Activated CD8-positive, alpha-beta memory T cell treated with anti-CD3 and anti-CD28 coated beads, Interleukin-2, amount 10 ng/mL, durations not matched to agents 7 days and 5 days (primary cell): Measurements from ENCODE around the gene KRT86. TPM values are rescaled to one million over a fixed set of nuclear protein-coding genes. Genes with fewer than 3 reads are reported as not detected.
A peak's percentile ranks its signal among the peaks of the same experiment; 100 is the strongest.
"Not testable (repeated sequence)": the region's sequence is repeated elsewhere in the genome, so short reads cannot be mapped to it uniquely, and the experiment has no call there.

Experiments used
- ATAC-seq: fragments of 150-1000 bp; cut with Tn5 transposase; one replicate; pipeline ENCODE4 v1.10.0; 2021; ENCODE audit warnings: moderate library complexity
- CTCF ChIA-PET: fragments of 350-600 bp; sonication (Branson Sonifier 250); formaldehyde crosslinking; loops from one replicate; lab custom pipeline; 2021; ENCODE audit warnings: antibody characterized with exemption; lab: Charles Lee
- DNase-seq: peaks from one replicate; pipeline ENCODE4 v3.0.0-alpha.2; 2020
- H3K27ac Mint-ChIP-seq: one replicate; pipeline ENCODE4 v1.8.0; 2021; ENCODE audit warnings: mild to moderate bottlenecking, mixed read lengths
- H3K27me3 Mint-ChIP-seq: one replicate; pipeline ENCODE4 v1.8.0; 2021; ENCODE audit warnings: mixed read lengths
- H3K36me3 Mint-ChIP-seq: one replicate; pipeline ENCODE4 v1.8.0; 2021; ENCODE audit warnings: mild to moderate bottlenecking, mixed read lengths
- H3K4me1 Mint-ChIP-seq: one replicate; pipeline ENCODE4 v1.8.0; 2021; ENCODE audit warnings: mixed read lengths
- H3K4me3 Mint-ChIP-seq: one replicate; pipeline ENCODE4 v1.8.0; 2021; ENCODE audit warnings: mild to moderate bottlenecking, moderate library complexity, mixed read lengths
- H3K9me3 Mint-ChIP-seq: one replicate; pipeline ENCODE4 v1.8.0; 2022; ENCODE audit warnings: low read depth, mixed read lengths
- total RNA-seq, 2 experiments: library from RNA; stranded (reverse); gene quantifications; one replicate each; pipeline ENCODE4 v1.2.3, GENCODE V29; 2021

Gene KRT86
- total RNA-seq, 2 experiments from 2014 or later = 0.18 to 1.2 TPM

DNA sequence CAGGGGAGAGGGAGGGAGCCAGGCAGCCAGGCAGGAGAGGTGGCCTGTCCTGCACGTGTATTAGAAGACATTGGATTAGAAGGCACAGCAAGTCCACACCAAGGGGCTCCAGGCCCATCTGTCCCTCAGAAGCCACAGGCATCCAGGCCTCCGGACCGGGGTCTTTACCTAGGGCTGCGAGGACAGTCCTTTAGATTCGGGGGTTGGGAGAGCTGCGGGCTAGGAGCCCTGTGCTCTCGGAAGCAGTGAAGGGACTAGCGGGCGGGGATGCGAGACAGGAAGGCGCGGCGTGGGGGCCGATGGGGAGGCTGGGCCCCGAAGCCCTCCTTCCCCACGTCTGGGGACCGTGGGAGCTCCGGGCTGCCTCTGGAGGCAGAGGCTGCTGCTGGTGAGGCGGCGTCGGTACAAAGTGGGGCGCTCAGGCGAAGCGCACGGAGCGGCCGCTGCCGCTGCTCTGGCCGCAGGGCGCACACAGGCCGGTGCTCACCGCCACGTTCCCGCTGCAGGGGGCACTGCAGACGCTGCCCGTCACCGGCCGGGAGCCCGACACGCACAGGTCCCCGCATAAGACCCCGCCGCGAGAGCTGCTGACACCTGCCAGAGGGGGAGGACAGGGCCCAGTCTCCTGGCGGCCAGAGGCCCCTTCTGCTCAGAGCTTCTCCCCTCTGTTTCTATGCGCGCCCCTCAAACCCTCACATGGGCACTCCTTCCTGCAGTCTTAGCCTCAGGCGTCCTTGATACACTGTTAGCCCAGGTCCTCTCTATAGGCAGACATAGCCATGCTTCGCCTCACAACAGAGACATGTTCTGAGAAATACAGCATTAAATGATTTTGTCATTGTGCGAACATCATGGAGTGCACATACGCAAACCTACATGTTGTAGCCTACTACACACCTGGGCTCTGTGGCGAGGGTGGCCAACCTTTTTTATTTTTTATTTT lies 24.1 kb upstream of the KRT86 start:
- CTCF ChIA-PET = interaction anchor here (0.8 to 1.9 kb wide), 5 partner anchors 28 to 225 kb away, joined by 4 to 6 read pairs (median 4); no protein-coding TSS in a partner anchor
- no peak for ATAC-seq

DNA sequence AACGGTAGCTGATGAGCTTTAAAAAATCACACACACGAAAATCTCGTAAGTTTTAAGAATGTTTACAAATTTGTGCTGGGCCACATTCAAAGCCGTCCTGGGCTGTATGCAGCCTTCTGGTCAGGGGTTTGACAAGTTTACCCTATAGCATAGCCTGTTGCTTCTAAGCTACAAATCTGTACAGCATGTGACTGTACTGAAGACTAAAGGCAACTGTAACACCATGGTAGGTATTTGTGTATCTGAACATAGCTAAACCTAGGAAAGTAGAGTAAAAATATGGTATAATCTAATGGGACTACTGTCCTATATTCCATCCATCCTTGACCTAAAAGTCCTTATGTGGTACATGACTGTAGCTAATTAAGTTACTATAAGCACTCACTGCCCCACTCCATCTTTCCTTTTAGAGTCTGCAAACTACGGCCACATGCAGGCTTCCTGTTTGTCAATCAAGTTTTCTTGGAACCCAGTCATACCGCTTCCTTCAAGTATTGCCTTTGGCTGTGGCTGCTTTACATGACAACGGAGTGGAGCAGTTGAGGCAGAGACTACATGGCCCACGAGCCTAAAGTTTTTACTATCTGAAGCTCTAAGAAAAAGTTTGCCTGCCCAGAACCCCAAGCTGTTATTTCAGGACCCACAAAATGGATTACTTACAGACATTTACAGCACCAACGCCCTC lies 22.9 kb upstream of the KRT86 start:
- ATAC-seq (peak; percentile 83), DNase-seq (peak; percentile 71)
- Mint-ChIP-seq H3K27me3 (peaks cover 36% of the 10 kb centered on the region), H3K36me3 (peaks cover 12% of the 10 kb centered on the region), H3K9me3 (no peaks in the 10 kb centered on the region), H3K4me3 (peak overlapping the region; percentile 25), H3K27ac (peak overlapping the region; percentile 94), H3K4me1 (peaks cover 52% of the 10 kb centered on the region)
- CTCF ChIA-PET = interaction anchor here (0.7 to 1.9 kb wide), 14 partner anchors 12 to 226 kb away, joined by 3 to 9 read pairs (median 4); no protein-coding TSS in a partner anchor

More for the DNA sequence above, 24.1 kb upstream of the KRT86 start:
- Mint-ChIP-seq H3K27ac (peak overlapping the region; percentile 64), H3K36me3 (peaks cover 12% of the 10 kb centered on the region), H3K4me1 (peaks cover 63% of the 10 kb centered on the region), H3K4me3 (no peak overlapping the region), H3K27me3 (peaks cover 25% of the 10 kb centered on the region), H3K9me3 (no peaks in the 10 kb centered on the region)
- DNase-seq = no peak

DNA sequence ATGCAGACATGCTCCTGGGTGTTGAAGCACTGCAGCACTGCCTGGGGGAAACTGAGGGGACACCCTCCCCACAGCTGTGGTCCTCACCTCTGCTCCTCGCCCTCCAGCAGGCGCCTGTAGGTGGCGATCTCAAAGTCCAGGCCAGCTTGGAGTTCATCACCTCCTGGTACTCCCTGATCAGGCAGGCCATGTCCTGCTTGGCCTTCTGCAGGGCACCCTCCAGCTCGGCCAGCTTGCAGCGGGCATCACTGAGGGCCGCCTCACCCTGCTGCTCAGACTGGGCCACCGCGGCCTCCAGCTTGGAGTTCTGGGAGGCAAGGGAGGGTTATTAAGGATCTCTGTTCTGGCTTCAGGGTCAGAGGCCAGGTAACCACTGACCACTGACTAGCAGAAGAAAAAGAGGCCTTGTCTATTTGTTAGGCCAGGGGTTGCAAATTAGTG lies 22.2 kb upstream of the KRT86 start:
- Mint-ChIP-seq H3K36me3 (peaks cover 12% of the 10 kb centered on the region), H3K27me3 (peaks cover 43% of the 10 kb centered on the region), H3K27ac (peak overlapping the region; percentile 94), H3K4me1 (peaks cover 45% of the 10 kb centered on the region)
- not testable (repeated sequence) for DNase-seq, H3K4me3 Mint-ChIP-seq, H3K9me3 Mint-ChIP-seq
- ATAC-seq = peak; percentile 24
- CTCF ChIA-PET = interaction anchor here (0.8 to 1.9 kb wide), 12 partner anchors 11 to 227 kb away, joined by 3 to 9 read pairs (median 4); no protein-coding TSS in a partner anchor

DNA sequence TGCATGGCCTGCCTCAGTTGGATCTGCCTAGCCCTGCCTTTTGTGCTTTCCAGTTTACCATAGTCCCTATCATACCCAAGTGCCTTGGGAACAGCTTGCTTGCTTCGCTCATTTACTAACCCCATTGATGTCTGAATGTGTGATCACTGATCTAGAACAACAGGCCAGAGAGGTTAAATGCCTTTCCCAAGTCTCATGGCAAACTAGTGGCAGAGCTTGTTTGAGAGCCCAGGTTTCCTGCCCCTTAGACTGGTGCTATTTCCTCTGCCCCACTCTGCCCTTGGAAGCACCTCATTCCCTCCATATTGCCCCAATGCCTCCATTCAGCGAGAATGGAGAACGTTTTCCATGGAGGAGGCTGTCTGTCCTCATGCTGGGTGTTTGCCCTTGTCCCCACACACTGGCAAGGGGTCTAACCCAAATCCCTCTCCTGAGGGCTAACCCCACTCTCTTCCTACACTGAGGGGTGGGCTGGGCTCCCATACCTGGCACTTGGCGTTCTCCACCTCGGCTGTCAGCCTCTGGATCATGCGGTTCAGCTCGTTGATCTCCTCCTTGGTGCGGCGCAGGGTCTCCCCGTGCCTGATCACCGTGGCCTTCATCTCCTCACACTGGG lies 21.6 kb upstream of the KRT86 start:
- ATAC-seq (no peak), DNase-seq (no peak)
- Mint-ChIP-seq H3K27me3 (peaks cover 49% of the 10 kb centered on the region), H3K27ac (peak overlapping the region; percentile 94), H3K4me1 (peaks cover 38% of the 10 kb centered on the region), H3K36me3 (peaks cover 12% of the 10 kb centered on the region), H3K9me3 (no peaks in the 10 kb centered on the region), H3K4me3 (no peak overlapping the region)
- CTCF ChIA-PET = interaction anchor here (1.1 to 1.9 kb wide), 4 partner anchors 8 to 96 kb away, joined by 3 to 8 read pairs (median 4); no protein-coding TSS in a partner anchor

DNA sequence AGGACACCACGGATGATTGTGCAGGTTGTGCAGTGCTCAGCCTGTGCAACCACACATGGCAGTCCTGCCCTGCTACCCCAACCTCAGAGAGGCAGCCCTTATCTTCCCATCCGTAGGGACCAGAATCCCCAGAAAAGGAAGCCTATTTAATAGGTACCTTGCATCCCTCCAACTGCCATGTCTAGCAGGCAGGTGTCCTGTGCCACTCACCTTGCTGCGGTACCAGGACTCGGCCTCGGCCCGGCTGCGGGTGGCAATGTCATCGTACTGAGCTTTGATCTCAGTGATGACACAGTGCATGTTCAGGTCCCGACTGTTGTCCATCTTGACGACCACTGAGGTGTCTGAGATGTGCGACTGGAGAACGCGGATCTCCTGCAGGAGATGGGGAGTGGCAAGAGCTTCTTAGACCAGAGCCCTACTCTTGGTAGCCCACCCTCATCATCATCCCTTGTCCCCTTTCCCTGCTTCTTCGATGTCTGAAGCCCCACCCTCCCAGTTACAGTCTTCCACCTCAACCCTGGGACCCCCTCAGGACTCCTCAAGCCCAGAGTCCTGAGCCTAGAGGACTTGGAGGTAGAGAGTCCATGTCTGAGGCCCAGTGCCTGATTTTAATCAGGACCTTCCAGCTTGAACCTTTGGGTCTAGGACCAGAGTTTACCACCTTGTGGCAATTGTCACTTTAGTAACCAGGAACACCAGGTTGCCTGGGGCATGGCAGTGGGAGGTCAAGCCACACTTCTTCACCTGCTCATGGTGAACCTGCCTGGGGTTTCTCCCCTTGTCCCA lies 20.9 kb upstream of the KRT86 start:
- H3K27ac Mint-ChIP-seq = no peak overlapping the region
- peaks cover 38% of the 10 kb centered on the region for H3K4me1 Mint-ChIP-seq
- CTCF ChIA-PET = interaction anchor here (1.1 to 1.9 kb wide), 2 partner anchors 9 to 26 kb away, joined by 3 to 8 read pairs; no protein-coding TSS in a partner anchor
- H3K9me3 Mint-ChIP-seq = no peaks in the 10 kb centered on the region
- ATAC-seq (no peak), DNase-seq (no peak)
- peaks cover 54% of the 10 kb centered on the region for H3K27me3 Mint-ChIP-seq
- no peak overlapping the region for H3K4me3 Mint-ChIP-seq
- peaks cover 12% of the 10 kb centered on the region for H3K36me3 Mint-ChIP-seq

DNA sequence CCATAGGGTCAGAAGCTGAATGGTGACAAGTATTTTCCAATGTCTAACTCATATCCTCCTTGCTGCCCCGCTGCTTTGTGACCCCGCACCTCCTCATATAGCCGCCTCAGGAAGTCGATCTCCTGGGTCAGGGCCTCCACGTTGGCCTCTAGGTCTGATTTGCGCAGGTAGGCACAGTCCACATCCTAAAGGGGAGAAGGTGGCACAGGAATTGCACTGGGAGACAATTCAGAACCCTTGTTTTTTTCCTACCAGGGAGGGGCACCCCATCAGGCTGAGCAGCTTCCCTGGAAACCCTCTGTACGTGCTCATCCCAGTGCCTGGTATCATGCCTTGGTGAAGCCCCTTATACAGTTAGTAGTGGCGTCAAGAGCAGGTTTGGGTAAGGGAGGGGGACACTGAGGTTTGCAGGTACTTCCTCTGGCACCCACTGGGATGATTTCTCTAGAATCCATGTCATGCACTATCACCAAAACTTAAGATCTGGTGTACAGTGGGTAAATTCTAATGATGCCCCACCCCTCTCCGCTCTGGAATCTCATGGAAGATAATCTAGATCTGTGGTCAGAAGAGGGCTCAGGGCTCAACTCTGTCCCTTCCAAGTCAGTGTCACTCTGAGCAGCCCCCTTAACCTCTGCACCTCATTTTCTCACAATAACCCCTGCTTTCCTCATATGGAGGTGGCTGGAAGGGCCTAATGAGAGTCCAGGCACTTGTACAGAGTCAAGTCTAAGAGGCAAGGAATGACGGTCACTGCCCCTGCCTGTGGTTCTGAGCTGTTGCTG lies 20.1 kb upstream of the KRT86 start:
- peaks cover 34% of the 10 kb centered on the region for H3K4me1 Mint-ChIP-seq
- peaks cover 61% of the 10 kb centered on the region for H3K27me3 Mint-ChIP-seq
- ATAC-seq = no peak
- H3K9me3 Mint-ChIP-seq = no peaks in the 10 kb centered on the region
- H3K4me3 Mint-ChIP-seq = no peak overlapping the region
- no peak for DNase-seq
- no peak overlapping the region for H3K27ac Mint-ChIP-seq
- peaks cover 12% of the 10 kb centered on the region for H3K36me3 Mint-ChIP-seq
- CTCF ChIA-PET = interaction anchor here (1.1 to 2.7 kb wide), 3 partner anchors 10 to 25 kb away, joined by 3 to 18 read pairs (median 8); no protein-coding TSS in a partner anchor

DNA sequence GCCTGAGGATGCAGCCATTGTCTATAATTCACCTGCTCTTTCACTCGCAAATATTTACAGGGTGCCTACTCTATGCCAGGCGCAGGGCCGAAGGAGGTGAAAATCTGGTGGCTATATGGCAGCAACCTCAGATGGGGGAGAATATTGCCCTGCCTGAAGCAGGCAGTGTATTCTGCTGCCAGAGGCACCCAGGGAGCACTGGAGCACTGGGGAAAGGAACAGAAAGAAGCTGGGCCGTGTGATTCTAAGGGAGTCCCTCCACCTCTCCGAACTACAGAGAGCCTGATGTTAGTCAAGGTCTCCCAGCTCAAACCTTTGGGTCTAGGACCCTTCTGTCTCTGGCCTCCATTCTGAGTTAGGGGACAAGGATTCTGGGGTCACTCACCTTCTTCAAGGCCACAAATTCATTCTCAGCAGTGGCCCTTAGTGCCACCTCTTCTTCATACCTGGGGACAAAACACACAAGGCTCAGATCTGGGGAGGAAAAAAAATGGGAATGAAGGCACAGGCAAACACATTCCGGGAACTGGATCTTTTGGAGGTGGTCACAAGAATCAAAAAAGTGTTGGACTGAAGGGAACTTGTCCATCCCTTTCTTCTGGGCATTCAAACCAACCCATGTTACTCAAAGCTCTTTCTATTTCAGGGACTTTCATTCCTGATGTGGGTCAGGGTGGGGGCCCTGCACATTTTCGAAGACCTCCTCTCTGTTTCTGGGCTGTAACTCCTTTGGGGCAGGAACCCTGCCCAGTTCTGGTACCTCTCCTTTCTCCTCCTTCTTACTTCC lies 19.3 kb upstream of the KRT86 start:
- Mint-ChIP-seq H3K4me3 (no peak overlapping the region), H3K27ac (no peak overlapping the region), H3K9me3 (no peaks in the 10 kb centered on the region), H3K27me3 (peaks cover 61% of the 10 kb centered on the region), H3K36me3 (peaks cover 12% of the 10 kb centered on the region), H3K4me1 (peaks cover 31% of the 10 kb centered on the region)
- CTCF ChIA-PET = interaction anchor here (1.3 to 2.7 kb wide), 2 partner anchors 24 to 29 kb away, joined by 3 to 18 read pairs; no protein-coding TSS in a partner anchor
- DNase-seq (no peak), ATAC-seq (no peak)

DNA sequence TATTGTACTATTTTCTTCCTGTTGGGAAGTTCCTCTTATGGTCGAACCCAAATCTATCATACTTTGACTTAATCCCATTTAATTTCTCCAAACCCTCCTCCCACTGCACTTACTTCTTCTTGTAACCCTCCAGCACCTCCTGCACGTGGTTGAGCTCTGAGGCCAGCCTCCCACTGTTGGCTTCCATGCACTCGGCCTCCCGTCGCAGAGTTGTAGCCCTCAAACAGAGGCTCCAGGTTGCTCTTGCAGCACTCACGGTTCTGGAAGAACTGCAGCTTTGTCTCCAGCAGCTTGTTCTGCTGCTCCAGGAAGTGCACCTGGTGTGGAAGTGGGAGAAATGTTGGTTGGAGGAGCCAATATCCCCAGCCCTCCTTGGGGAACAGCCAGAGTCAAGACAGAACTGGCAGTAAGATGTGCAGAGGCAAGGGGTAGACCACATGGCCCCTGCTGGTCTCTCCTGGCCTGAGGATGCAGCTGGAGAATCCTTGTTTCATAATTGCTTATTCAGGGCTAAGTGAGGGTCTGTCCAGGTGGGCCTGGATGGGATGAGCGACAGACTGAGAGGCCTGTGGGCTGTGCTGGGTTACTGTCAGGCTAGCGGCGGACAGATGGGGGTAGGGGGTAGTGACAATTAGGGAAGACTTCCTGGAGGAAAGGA lies 18.4 kb upstream of the KRT86 start:
- Mint-ChIP-seq H3K27me3 (peaks cover 68% of the 10 kb centered on the region), H3K4me3 (no peak overlapping the region), H3K36me3 (peaks cover 10% of the 10 kb centered on the region), H3K4me1 (peaks cover 36% of the 10 kb centered on the region), H3K27ac (no peak overlapping the region), H3K9me3 (no peaks in the 10 kb centered on the region)
- no peak for DNase-seq
- CTCF ChIA-PET = interaction anchor here (1.3 to 2.7 kb wide), 2 partner anchors 23 to 28 kb away, joined by 3 to 18 read pairs; no protein-coding TSS in a partner anchor
- ATAC-seq = no peak

DNA sequence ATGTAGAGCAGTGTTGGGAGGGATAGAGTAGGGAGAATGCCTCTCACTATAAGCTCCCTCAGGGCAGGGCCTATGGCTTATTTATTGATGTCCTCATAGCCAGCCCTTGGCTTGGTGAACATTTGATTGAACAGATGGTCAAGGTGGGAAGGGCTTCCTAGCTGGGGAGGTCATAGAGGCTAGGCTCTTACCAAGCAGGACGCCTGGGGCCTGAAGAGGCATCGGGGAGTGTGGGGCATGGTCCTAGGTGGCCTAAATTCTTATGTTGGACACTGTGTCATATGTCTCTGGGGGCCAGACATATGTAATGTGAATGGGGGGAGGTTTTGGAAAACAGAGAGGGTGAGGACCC lies 17.9 kb upstream of the KRT86 start:
- CTCF ChIA-PET = interaction anchor here (2.7 kb wide), 1 partner anchor 22 kb away, joined by 18 read pairs; no protein-coding TSS in a partner anchor
- peaks cover 31% of the 10 kb centered on the region for H3K4me1 Mint-ChIP-seq
- ATAC-seq (no peak), DNase-seq (no peak)
- H3K36me3 Mint-ChIP-seq = peaks cover 6% of the 10 kb centered on the region
- peaks cover 70% of the 10 kb centered on the region for H3K27me3 Mint-ChIP-seq
- no peak overlapping the region for H3K27ac Mint-ChIP-seq
- H3K4me3 Mint-ChIP-seq = no peak overlapping the region
- H3K9me3 Mint-ChIP-seq = no peaks in the 10 kb centered on the region

DNA sequence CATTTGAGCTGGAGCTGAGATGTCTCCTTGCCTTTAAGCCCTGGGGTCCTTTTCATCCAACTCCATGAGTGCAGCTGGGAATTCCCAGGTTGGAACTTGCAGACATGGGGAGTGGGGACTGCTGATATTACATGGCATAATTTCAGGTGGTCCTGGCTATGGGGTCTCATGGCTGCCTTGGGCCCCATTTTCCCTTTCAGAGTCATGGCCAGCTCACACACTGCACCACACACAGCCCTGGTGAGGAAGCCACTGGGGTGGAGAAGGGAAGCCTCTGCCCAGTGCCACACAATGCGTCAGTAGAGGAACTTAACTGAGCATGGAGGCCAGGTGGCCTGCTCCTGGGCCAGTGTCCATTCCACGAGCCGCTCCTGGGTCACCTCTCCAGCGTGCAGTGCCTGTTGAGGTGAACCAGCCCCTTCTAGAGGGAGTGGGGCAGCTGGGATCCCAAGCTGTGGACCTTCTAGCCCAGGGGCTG lies 17.3 kb upstream of the KRT86 start:
- H3K27me3 Mint-ChIP-seq = peaks cover 74% of the 10 kb centered on the region
- no peak overlapping the region for H3K27ac Mint-ChIP-seq
- no peak for DNase-seq
- no peak for ATAC-seq
- CTCF ChIA-PET = interaction anchor here (2.7 kb wide), 1 partner anchor 22 kb away, joined by 18 read pairs; no protein-coding TSS in a partner anchor
- H3K36me3 Mint-ChIP-seq = peaks cover 4% of the 10 kb centered on the region
- peaks cover 25% of the 10 kb centered on the region for H3K4me1 Mint-ChIP-seq
- H3K9me3 Mint-ChIP-seq = no peaks in the 10 kb centered on the region
- no peak overlapping the region for H3K4me3 Mint-ChIP-seq
